ENCODE measurements around the gene ACIN1.

- TF ChIP-seq EZH2 (IDR thresholded peaks at IDR 0.05; ENCODE audit: low read length, missing control alignments) (no peak), CTCF (conservative IDR thresholded peaks at IDR 0.05 in 1 of 2, IDR thresholded peaks at IDR 0.05 in 1 of 2; ENCODE audit: low read depth in 1 of 2, low read length in 2 of 2) (no peak)
Observed at GRCh38 chr14:23009483-23009938, 85.4 kb downstream of the ACIN1 start.

All from fibroblast of lung (primary cell).